Activated naive CD8-positive, alpha-beta T cell (primary cell): Measurements from ENCODE around the gene PGM2L1.
"Not testable (repeated sequence)": the region's sequence is repeated elsewhere in the genome, so short reads cannot be mapped to it uniquely, and the experiment has no call there.

Experiments used
- H3K27ac Mint-ChIP-seq: one replicate; pipeline ENCODE4 v1.8.0; 2021; ENCODE audit warnings: mixed read lengths
- H3K27me3 Mint-ChIP-seq: one replicate; pipeline ENCODE4 v1.8.0; 2021; ENCODE audit warnings: mixed read lengths
- H3K36me3 Mint-ChIP-seq: one replicate; pipeline ENCODE4 v1.8.0; 2021; ENCODE audit warnings: mixed read lengths
- H3K4me1 Mint-ChIP-seq: one replicate; pipeline ENCODE4 v1.8.0; 2021; ENCODE audit warnings: low read depth, mixed read lengths
- H3K4me3 Mint-ChIP-seq: one replicate; pipeline ENCODE4 v1.8.0; 2021; ENCODE audit warnings: mild to moderate bottlenecking, mixed read lengths
- H3K9me3 Mint-ChIP-seq: one replicate; pipeline ENCODE4 v1.8.0; 2021; ENCODE audit warnings: low read depth, mixed read lengths

The PGM2L1 gene

DNA sequence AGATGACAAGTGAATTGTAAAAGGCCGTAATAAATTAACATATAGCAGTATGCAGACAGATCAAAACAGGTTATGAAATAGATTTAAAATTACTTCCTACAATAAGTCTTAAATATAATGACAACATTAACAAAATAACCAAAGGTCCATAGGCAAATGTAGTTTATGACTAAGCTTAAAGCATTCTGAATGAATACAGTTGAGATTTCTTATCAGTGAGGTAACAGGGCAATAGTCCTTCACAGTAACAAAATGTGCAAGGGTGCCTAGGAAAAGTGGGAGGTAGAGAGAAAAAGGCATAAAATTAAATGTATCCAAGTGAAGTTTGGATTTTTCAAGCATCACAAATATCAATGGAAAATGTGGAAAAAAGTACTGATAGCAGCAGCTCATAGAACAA, 65.9 kb downstream of the PGM2L1 start:
- Mint-ChIP-seq H3K9me3 (no peaks in the 10 kb centered on the region), H3K27ac (no peak overlapping the region), H3K27me3 (no peaks in the 10 kb centered on the region), H3K4me1 (no peaks in the 10 kb centered on the region), H3K36me3 (peaks cover 4% of the 10 kb centered on the region), H3K4me3 (no peak overlapping the region)

DNA sequence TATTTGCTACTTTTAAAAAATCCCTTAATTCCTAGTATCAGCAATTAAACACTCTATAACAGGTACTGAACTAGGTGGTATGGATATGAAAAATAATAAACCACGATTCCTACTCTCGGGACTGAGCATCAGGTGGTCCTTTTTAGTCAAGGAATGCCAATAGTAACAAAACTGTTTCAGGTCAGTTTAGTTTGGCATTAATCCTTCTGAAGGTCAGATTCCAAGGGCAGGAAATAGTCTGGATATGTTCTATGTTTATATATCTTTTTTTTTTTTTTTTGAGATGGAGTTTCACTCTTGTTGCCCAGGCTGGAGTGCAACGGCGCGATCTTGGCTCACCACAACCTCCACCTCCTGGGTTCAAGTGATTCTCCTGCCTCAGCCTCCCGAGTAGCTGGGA, 67.2 kb downstream of the PGM2L1 start:
- not testable (repeated sequence) for H3K4me3 Mint-ChIP-seq, H3K27me3 Mint-ChIP-seq, H3K27ac Mint-ChIP-seq, H3K9me3 Mint-ChIP-seq, H3K36me3 Mint-ChIP-seq, H3K4me1 Mint-ChIP-seq

DNA sequence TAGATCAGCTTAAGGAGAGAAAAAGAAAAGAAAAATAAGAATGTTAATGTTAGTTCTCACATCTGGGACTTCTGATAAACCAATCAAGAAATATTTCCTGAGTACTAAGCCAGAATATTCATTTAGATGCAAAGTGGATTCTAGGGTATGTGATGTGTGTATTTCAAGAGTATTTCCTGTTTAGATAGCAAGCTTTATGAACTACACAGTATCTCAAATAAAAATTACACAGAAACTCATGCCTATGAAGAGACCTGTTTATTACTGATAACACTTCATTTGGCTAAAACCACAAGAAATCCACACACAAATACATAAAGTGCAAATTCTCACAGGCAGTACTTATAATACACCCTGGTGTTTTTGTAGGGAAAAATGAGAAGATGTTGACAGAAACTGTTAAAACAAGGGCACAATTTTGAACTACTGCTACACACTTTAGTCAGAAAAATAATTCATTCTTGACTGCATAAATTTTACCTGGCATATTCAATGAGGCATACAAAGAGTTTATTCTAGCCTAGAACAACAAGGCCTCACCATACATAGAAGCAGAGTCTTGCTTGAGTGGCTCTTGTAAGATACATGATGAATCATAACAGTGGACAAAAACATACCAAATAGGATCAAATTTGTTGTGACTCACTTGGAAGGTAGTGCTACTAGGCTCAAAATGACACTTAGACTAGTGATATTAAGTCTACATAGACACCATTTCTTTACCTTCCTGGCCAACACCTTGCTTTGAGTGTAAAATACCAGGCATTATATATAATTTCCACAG, 68.0 kb downstream of the PGM2L1 start:
- Mint-ChIP-seq H3K27ac (no peak overlapping the region), H3K4me1 (no peaks in the 10 kb centered on the region), H3K36me3 (peaks cover 3% of the 10 kb centered on the region), H3K27me3 (no peaks in the 10 kb centered on the region), H3K9me3 (no peaks in the 10 kb centered on the region), H3K4me3 (no peak overlapping the region)

DNA sequence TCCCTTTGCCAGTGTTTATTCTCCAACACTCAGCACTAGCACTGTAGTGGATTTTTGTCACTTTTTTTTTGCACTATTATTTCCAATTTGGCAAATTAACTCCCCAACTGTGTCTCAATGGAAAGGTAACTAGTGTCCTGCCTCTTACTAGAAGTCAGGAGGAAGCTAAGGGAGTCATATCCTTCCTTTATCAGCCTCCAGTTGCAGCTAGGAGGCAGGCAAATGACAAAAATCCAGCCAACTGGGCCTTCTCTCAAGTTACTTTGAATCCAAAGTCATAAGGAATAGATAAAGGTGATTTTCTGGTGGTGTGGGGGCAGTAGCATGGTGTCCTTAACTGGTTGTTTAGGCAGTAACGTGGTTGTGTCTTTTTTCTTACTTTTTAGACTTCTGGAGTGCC, 71.2 kb downstream of the PGM2L1 start:
- Mint-ChIP-seq H3K4me1 (no peaks in the 10 kb centered on the region), H3K27me3 (peaks cover under 1% of the 10 kb centered on the region), H3K9me3 (no peaks in the 10 kb centered on the region), H3K36me3 (peaks cover 3% of the 10 kb centered on the region), H3K4me3 (no peak overlapping the region), H3K27ac (no peak overlapping the region)

DNA sequence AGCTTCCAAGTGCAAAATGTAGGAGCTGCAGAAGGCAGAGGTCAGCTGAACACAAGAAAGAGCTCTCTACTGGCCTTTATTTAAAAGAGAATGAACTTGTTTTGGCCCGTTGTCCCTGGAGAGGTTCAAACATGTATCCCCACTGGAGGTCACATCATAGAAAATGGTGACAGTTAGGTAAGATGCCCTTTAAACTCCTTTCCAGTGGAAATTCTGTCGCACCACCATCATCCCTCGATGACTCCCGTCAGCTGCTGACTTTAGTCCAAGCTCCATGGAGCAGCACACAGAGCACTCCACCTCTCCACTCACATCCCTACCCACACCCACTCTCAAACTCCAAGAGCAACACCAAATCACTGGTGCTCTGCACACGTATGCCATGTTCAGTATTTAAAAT, 71.6 kb downstream of the PGM2L1 start:
- H3K9me3 Mint-ChIP-seq = no peaks in the 10 kb centered on the region
- H3K4me3 Mint-ChIP-seq = no peak overlapping the region
- no peaks in the 10 kb centered on the region for H3K4me1 Mint-ChIP-seq
- H3K27ac Mint-ChIP-seq = no peak overlapping the region
- peaks cover 3% of the 10 kb centered on the region for H3K36me3 Mint-ChIP-seq
- H3K27me3 Mint-ChIP-seq = peaks cover 4% of the 10 kb centered on the region

DNA sequence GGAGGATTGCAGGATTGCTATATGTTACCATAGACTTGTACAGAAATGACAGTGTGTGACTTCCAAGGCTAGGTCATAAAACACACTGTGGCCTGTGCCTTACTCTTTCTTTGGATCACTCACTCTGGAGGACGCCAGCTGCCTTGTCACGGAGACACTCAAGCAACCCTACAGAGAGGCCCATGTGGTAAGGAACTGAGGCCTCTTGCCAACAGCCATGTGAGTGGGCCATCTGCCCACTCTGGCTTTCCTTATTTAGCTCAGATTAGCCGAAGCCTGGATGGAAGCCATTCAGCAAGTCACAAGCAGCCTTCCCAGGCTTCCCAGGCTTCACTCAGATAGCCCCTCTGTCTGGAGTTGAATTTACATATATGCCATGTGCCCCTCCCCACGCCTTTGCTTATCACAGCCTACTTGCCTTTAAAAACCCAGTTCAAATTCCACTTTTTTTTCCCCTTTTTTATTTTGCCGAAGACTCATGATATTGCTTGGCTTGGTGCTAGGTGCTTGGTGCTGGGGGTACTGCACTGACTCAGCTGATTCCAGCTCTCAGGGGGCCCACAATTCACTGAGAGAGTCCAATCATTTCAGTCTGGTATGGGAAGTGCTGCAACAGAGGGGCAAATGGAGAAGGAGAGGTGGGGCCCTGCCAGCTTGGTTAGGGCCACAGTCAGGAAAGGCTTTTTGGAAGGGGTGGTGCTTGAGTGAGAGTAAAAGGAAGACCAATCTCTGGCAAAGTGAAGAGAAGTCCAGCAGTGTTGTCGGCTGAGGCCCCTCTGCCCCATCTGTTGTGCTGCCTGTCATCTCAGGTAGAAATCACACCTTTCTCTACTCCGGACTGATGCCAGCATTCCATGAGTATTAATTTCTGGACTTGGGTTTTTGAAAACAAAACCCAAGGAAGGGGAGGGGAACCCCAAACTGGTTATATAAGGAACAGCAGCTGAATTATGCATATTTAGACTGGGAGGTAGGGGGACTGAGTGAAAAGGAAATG, 72.3 kb downstream of the PGM2L1 start:
- Mint-ChIP-seq H3K4me3 (no peak overlapping the region), H3K36me3 (peaks cover 3% of the 10 kb centered on the region), H3K27me3 (peaks cover 9% of the 10 kb centered on the region), H3K9me3 (no peaks in the 10 kb centered on the region), H3K27ac (no peak overlapping the region), H3K4me1 (no peaks in the 10 kb centered on the region)

DNA sequence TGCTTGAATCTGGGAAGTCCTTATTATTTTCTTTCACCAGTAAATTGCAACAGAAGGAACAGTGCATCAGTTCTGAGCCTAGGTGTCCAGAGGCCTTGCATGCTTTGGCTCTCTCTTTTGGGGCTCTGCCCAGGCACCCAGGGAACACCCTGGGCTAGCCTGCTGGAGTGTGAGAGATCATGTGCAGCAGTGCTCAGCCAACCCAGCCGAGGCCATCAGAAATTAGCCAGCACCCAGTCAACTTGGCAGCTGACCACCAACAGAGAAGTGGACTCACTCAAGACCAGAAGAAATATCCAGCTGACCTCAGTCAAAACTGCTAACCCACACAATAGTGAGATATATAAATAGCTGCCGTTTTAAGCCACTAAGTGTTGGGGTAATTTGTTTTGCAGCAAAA, 75.6 kb downstream of the PGM2L1 start:
- Mint-ChIP-seq H3K36me3 (peaks cover 9% of the 10 kb centered on the region), H3K9me3 (peaks cover 5% of the 10 kb centered on the region), H3K27me3 (peaks cover 11% of the 10 kb centered on the region), H3K4me3 (no peak overlapping the region), H3K4me1 (no peaks in the 10 kb centered on the region), H3K27ac (no peak overlapping the region)

DNA sequence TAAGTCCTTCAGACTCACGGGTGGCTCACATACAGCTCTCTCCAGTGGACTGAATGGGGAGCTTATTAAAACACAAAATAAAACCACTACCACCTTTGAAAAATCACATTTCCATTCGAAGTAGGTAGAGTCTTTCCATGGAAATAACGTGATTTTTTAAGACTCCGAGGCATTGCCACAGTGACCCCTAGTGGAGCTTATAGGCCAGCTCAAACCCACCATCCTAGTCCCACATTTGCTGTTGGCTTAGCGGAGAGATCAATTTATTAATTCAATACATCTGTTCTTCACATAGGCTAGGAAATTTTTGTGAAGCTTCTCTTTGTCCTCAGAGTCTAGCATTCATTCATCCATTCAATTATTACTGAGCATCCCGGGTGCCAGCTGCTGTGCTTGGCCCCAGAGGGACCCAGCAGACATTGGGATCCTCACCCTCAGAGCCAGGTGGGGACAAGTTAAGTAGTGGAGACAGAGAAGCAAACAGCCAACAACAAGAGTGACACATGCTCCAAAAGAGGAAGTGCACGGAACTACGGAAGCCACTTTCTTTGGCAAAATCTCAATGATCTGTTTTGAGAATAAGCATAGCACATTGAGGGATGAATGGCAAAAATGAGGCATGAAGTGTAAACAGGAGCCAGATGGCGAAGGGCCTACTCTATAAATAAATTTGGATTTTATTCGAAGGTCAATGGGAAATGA, 76.6 kb downstream of the PGM2L1 start:
- no peaks in the 10 kb centered on the region for H3K4me1 Mint-ChIP-seq
- H3K27ac Mint-ChIP-seq = no peak overlapping the region
- H3K9me3 Mint-ChIP-seq = peaks cover 13% of the 10 kb centered on the region
- H3K27me3 Mint-ChIP-seq = peaks cover 11% of the 10 kb centered on the region
- H3K36me3 Mint-ChIP-seq = peaks cover 6% of the 10 kb centered on the region
- no peak overlapping the region for H3K4me3 Mint-ChIP-seq

DNA sequence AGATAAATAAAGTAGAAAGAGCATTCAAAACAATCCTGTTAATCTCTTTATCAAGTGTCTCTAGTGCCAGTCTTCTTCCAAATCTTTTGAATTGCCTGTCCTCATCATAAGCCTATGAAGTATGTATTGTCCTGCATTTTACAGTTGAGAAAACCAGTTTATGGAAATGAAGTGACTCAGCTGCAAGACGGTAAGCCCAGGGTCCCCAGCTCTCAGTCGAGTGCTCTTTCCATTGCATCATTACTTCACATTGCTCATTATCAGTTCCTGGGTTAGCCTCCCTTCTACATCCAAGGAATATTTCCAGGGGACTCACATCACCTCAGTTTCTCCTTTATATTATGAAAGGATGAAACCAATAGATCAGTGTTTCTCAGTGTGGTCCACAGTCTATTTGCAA, 77.7 kb downstream of the PGM2L1 start:
- Mint-ChIP-seq H3K36me3 (peaks cover 6% of the 10 kb centered on the region), H3K4me3 (no peak overlapping the region), H3K27ac (no peak overlapping the region), H3K27me3 (peaks cover 11% of the 10 kb centered on the region), H3K4me1 (no peaks in the 10 kb centered on the region), H3K9me3 (peaks cover 16% of the 10 kb centered on the region)

DNA sequence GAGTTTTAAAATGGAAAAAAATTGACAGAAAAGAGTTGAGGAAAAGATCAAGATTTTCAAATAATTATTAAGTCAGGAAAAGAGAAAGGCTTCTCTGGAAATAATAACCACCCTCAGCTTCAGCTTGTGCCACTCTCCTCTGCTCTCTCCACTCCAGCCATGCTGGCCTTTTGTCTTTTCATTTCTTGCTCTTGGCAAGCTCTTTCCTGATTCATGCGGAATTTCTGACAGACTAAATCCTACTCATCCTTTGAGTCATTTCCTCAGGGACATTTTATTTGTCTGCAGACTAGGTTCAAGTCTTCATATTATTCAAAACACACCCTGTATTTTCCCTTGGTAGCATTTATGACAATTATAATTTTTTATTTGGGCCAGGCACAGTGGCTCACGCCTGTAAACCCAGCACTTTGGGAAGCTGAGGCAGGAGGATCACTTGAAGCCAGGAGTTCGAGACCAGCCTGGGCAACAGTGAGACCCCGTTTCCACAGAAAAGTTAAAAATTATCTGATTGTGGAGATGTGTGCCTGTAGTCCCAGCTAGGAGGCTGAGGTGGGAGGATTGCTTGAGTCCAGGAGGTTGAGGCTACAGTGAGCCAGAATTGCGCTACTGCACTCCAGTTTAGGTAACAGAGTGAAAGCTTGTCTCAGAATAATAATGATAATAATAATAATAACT, 79.0 kb downstream of the PGM2L1 start:
- Mint-ChIP-seq H3K9me3 (peaks cover 16% of the 10 kb centered on the region), H3K27me3 (peaks cover 11% of the 10 kb centered on the region), H3K4me3 (no peak overlapping the region), H3K4me1 (no peaks in the 10 kb centered on the region), H3K36me3 (peaks cover 6% of the 10 kb centered on the region), H3K27ac (no peak overlapping the region)

DNA sequence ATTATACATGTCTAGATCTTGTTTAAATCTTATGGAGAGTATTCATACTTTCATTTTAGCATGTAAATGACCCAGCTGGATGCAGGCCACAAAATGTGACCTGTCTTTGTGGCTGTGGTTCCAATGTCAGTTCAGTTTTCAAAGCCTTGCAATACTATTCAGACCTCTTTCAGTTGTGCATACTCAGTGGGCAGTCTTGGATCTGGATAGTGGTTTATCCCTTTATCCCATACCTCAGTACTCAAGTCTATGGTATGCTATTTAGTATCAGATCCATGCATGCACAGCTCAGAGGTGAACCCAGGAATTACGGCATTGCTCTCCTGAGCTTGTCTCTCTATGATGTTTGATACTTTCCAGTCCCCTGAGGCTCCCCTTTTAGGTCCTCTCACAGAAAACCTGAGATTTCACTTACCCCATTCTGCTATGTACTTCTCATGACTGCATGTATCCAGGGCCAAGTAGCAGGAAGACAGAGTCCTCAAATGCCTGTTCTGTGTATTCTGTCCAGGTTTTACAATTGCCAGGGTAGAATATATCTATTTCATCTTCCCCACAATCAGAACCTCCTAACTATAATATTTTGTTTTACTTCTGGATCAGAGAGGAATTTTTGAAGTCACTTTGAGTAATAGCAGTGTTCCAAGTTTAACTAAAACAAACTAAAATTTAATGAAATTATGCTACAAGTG, 79.8 kb downstream of the PGM2L1 start:
- Mint-ChIP-seq H3K27me3 (peaks cover 12% of the 10 kb centered on the region), H3K27ac (no peak overlapping the region), H3K9me3 (peaks cover 19% of the 10 kb centered on the region), H3K36me3 (peaks cover 9% of the 10 kb centered on the region), H3K4me3 (no peak overlapping the region), H3K4me1 (no peaks in the 10 kb centered on the region)

DNA sequence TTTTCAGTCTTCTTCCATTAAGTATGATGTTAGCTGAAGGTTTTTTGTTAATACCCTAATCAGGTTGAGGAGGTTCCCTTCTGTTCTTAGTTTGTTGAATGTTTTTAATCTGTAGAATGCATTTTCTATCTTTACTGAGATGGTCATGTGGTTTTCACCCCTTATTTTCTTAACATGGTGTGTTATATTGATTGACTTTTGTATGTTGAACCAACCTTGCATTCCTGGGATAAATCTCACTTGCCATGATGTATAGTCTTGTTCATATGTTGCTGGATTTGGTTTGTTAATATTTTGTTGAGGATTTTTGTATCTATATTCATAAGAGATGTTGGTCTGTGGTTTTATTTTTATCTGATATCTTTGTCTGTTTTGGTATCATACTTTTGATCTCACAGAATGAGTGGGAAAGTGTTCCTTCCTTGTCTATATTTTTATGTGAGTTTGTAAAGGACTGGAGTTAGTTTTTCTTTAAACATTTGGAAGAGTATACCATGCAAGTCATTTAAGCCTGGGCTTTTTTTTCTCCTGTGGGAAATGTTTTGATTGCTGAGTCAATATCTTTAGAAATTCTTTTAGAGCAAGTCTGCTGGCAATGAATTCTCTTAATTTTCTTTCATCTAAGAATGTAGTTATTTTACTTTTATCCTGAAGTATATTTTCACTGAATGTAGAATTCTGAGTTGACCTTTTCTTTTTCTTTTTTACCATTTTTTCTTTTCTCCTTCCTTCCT, 81.3 kb downstream of the PGM2L1 start:
- Mint-ChIP-seq H3K4me3 (no peak overlapping the region), H3K4me1 (peaks cover under 1% of the 10 kb centered on the region), H3K27me3 (peaks cover 11% of the 10 kb centered on the region), H3K36me3 (peaks cover 12% of the 10 kb centered on the region), H3K27ac (no peak overlapping the region), H3K9me3 (peaks cover 20% of the 10 kb centered on the region)

DNA sequence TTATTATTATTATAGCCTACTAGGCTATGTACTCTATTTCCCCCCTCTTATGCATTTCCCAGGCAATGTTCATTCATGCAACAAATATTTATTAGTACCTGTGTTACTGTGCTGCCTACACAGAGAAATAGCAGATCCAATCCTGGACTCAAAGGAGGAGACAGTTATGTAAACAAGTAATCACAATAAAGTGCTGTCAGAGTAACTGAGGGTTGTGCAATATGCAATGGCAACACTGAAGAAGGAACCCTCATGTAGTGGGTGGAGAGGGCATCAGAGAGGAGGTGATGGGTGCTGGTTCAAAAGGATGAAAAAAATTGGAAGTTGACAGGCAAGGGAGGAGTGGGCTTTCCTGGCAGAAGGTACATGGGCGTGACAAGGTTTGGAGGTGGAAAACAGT, 85.9 kb downstream of the PGM2L1 start:
- Mint-ChIP-seq H3K4me1 (peaks cover 7% of the 10 kb centered on the region), H3K36me3 (peaks cover 6% of the 10 kb centered on the region), H3K27ac (no peak overlapping the region), H3K27me3 (peaks cover 24% of the 10 kb centered on the region), H3K4me3 (peak overlapping the region; percentile 27), H3K9me3 (peaks cover 11% of the 10 kb centered on the region)
